Vagina (tissue), 2 donors: Measurements from ENCODE around the gene CBR1.

ENCODE experiments used
- CTCF ChIP-seq, 3 experiments: fragments of 450-650 bp in 2 of 3; fragments of 200-600 bp in 1 of 3; sonication (generic) in 1 of 3; IDR thresholded peaks; one replicate each; pipeline ENCODE4 v1.5.1; 2017 to 2019; ENCODE audit warnings: antibody characterized with exemption in 3 of 3, mild to moderate bottlenecking in 2 of 3, moderate library complexity in 2 of 3
- POLR2AphosphoS5 ChIP-seq, 2 donors: sonication (generic); formaldehyde crosslinking; IDR thresholded peaks; one replicate each; pipeline ENCODE4 v1.9.0; 2017; ENCODE audit warnings: antibody characterized with exemption in 2 of 2, mild to moderate bottlenecking in 2 of 2, low read depth in 1 of 2; ENCODE audit not compliant: insufficient read depth in 1 of 2

DNA sequence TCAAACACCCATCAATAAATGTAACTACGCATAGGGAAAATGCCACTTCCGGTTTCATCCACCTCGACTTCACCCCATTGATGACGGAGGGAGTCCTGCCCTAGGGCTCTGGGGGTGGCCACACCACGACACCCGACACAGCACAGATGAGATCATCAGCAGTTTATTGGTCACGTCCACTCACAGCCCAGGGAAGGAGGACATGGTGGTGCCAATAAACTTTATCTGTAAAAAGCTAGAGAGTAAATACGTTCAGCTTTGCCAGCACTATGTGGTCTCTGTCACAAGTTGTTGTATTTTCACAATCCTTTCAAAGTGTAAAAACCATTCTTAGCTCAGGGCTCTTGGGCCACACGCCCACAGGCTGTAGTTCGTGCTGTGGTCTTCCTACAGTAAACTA, 25.8 kb upstream of the CBR1 start:
- TF ChIP-seq CTCF (IDR thresholded peaks at IDR 0.05) (no peak), POLR2AphosphoS5 (IDR thresholded peaks at IDR 0.05; ENCODE audit: insufficient read depth in 1 of 2, low read depth in 1 of 2) (no peak)
